ENCODE measurements around the gene SLC26A6.

DNA sequence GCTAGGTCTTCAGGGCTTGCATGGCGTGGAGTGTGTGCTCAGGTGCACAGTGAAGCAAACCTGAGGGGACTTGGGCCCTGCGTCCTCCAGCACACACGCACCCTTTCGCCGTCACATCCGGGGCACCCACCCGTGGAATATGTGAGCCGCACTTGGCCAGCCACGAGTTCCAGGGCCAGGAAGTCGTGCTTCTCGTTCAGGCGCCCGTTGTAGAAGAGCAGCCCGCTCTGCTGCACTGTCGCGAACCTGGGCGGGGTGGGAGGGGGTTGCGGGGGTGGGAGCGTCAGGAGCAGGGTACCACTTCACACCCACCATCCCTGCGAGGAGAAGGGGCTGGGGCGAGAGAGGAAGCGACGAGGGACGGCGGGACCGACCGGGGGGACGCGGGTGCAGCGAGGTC lies 20.3 kb upstream of the SLC26A6 start:
- TF ChIP-seq, protein P1, sequence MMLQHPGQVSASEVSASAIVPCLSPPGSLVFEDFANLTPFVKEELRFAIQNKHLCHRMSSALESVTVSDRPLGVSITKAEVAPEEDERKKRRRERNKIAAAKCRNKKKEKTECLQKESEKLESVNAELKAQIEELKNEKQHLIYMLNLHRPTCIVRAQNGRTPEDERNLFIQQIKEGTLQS (IDR thresholded peaks at IDR 0.05; ENCODE audit: borderline replicate concordance, extremely low read depth, low read depth, low read length): no peak
- TF ChIP-seq GATAD2B (conservative IDR thresholded peaks at IDR 0.05; ENCODE audit: low read depth) (no peak), BHLHE40 (IDR thresholded peaks at IDR 0.05; ENCODE audit: borderline replicate concordance in 1 of 2, low read depth in 2 of 2, low read length in 1 of 2) (no peak), ZNF24 (IDR thresholded peaks at IDR 0.05) (no peak), FOXM1 (IDR thresholded peaks at IDR 0.05; ENCODE audit: low read depth, low read length) (no peak), NRF1 (conservative IDR thresholded peaks at IDR 0.05; ENCODE audit: low read depth, low read length) (no peak), ESRRA (IDR thresholded peaks at IDR 0.05; ENCODE audit: low read length) (no peak), POLR2A (IDR thresholded peaks at IDR 0.05; ENCODE audit: low read depth, low read length) (no peak)
- TF ChIP-seq, protein P2, sequence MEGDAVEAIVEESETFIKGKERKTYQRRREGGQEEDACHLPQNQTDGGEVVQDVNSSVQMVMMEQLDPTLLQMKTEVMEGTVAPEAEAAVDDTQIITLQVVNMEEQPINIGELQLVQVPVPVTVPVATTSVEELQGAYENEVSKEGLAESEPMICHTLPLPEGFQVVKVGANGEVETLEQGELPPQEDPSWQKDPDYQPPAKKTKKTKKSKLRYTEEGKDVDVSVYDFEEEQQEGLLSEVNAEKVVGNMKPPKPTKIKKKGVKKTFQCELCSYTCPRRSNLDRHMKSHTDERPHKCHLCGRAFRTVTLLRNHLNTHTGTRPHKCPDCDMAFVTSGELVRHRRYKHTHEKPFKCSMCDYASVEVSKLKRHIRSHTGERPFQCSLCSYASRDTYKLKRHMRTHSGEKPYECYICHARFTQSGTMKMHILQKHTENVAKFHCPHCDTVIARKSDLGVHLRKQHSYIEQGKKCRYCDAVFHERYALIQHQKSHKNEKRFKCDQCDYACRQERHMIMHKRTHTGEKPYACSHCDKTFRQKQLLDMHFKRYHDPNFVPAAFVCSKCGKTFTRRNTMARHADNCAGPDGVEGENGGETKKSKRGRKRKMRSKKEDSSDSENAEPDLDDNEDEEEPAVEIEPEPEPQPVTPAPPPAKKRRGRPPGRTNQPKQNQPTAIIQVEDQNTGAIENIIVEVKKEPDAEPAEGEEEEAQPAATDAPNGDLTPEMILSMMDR (IDR thresholded peaks at IDR 0.05 in 2 of 3, conservative IDR thresholded peaks at IDR 0.05 in 1 of 3; ENCODE audit: control insufficient read depth in 2 of 3, extremely low read depth in 1 of 3, insufficient read depth in 1 of 3, low read depth in 3 of 3, low read length in 3 of 3): no peak
